Vagina (tissue), 2 donors: ENCODE results near the gene CDH18.

ENCODE experiments used
- POLR2A ChIP-seq, 2 donors: fragments of 450-650 bp; IDR thresholded peaks; one replicate each; pipeline ENCODE4 v1.6.1; 2017; ENCODE audit warnings: antibody characterized with exemption in 2 of 2, mild to moderate bottlenecking in 2 of 2, moderate library complexity in 2 of 2
- TF ChIP-seq, protein P1 (sequence below), 3 experiments: fragments of 450-650 bp in 2 of 3; fragments of 200-600 bp in 1 of 3; sonication (generic) in 1 of 3; IDR thresholded peaks; one replicate each; pipeline ENCODE4 v1.5.1; 2017 to 2019; ENCODE audit warnings: antibody characterized with exemption in 3 of 3, mild to moderate bottlenecking in 2 of 3, moderate library complexity in 2 of 3

DNA sequence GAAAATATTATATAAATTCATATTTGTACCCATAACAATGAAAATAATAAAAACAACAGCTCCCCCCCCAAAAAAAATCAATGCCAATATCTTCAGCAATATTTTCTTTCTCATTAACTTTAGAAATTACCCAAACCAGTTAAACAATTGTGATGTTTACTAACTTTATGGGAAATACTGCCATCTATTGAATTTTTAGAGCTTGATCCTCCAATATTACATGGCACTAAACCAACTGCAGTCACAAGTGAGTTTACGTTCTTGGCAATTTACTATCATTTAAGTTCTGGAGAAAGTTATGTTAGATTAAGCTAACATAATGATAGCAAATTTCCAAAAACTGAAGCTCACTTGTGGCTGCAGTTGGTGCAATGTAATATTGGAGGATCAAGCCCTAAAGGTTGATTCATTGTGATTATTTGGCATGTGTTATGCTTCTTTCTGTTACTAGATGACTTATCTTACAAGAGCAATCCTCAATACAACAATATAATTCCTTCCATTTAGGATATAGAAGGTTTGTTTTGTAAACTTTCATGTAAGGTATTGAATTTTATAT, 379.5 kb downstream of the CDH18 start:
- TF ChIP-seq POLR2A (IDR thresholded peaks at IDR 0.05) = no peak
- TF ChIP-seq, protein P1, sequence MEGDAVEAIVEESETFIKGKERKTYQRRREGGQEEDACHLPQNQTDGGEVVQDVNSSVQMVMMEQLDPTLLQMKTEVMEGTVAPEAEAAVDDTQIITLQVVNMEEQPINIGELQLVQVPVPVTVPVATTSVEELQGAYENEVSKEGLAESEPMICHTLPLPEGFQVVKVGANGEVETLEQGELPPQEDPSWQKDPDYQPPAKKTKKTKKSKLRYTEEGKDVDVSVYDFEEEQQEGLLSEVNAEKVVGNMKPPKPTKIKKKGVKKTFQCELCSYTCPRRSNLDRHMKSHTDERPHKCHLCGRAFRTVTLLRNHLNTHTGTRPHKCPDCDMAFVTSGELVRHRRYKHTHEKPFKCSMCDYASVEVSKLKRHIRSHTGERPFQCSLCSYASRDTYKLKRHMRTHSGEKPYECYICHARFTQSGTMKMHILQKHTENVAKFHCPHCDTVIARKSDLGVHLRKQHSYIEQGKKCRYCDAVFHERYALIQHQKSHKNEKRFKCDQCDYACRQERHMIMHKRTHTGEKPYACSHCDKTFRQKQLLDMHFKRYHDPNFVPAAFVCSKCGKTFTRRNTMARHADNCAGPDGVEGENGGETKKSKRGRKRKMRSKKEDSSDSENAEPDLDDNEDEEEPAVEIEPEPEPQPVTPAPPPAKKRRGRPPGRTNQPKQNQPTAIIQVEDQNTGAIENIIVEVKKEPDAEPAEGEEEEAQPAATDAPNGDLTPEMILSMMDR (IDR thresholded peaks at IDR 0.05) = no peak
